ENCODE results near the gene LGR4. TPM values are rescaled to one million over a fixed set of nuclear protein-coding genes. Genes with fewer than 3 reads are reported as not detected.

LGR4 gene
- total and polyA plus RNA-seq, 9 of the 15 experiments (the other 6 are each of a cell fraction or from before 2014, with no cell fraction given) = 0.94 to 10.1 (median 5.8) TPM

- intact Hi-C loops (cut with micrococcal nuclease) (no loop called here), in situ Hi-C loops (cut with MboI) (no loop called here)
- FAIRE-seq (no peak), DNase-seq (ENCODE audit: extremely low read depth in 1 of 4, low spot score in 3 of 4) (no peak), ATAC-seq (no peak)
- H3K36me3 ChIP-seq (ENCODE audit: control insufficient read depth, insufficient read depth, low read length) = peaks cover 2% of the 10 kb centered on the region; the same call in 1 of the 3 replicates
- no peak overlapping the region for H3K4me2 ChIP-seq (ENCODE audit: insufficient read depth, low read length)
- ChIA-PET CTCF (ENCODE audit: low intra/inter-chr PET ratio) (no interaction called here), POLR2A (no interaction called here)
- H3K9me3 ChIP-seq (replicated peaks; ENCODE audit: control insufficient read depth, insufficient read depth, low read depth, low read length) = no peaks in the 10 kb centered on the region
- no TSS peak for BruUV-seq (replicated peaks)
- no peak overlapping the region for H3K4me3 ChIP-seq
- H3K27me3 ChIP-seq (ENCODE audit: control insufficient read depth in 2 of 2, insufficient read depth in 2 of 2, low read length in 2 of 2) = no peaks in the 10 kb centered on the region
- no peaks in the 10 kb centered on the region for H4K20me1 ChIP-seq (replicated peaks; ENCODE audit: control insufficient read depth, insufficient read depth, low read length)
- 89% methylated on average over 1 of the region's 1 CpG for WGBS (ENCODE audit: insufficient coverage, low coverage, missing lambda C conversion rate)
- no peak overlapping the region for H2AFZ ChIP-seq (ENCODE audit: low read depth, low read length)
- H3K9me1 ChIP-seq (ENCODE audit: control insufficient read depth, insufficient read depth, low read length) = no peaks in the 10 kb centered on the region
- peaks cover 14% of the 10 kb centered on the region; the same call in 2 of the 3 replicates for H3K79me2 ChIP-seq (ENCODE audit: control insufficient read depth, insufficient read depth, low read length)
- TF ChIP-seq HMBOX1 (IDR thresholded peaks at IDR 0.05) (0 out of 2 replicates have a peak, but pooled peaks have one; percentile 22), SMAD4 (CRISPR knock-in tag; conservative IDR thresholded peaks at IDR 0.05) (no peak), MECOM (CRISPR knock-in tag; IDR thresholded peaks at IDR 0.05) (no peak), SMARCA4 (IDR thresholded peaks at IDR 0.05) (no peak)
- 0 out of 3 replicates have a peak overlapping the region, but pooled peaks have one; percentile 20 for H3K27ac ChIP-seq (ENCODE audit: extremely low read depth, low read depth, low read length)
- H3K4me1 ChIP-seq (replicated peaks in 1 of 2; ENCODE audit: control insufficient read depth in 2 of 2, insufficient read depth in 2 of 2, low read length in 2 of 2) = peaks cover 12 to 22% of the 10 kb centered on the region in 2 experiments; a peak in 4 of 5 replicates
- H3K9ac ChIP-seq (ENCODE audit: insufficient read depth in 1 of 2, low read depth in 2 of 2, low read length in 2 of 2) = no peak overlapping the region
These were observed 114.3 kb downstream of the LGR4 start for GRCh38 chr11:27358296-27358695.

GRCh38 chr11:27357250-27357649 is 115.3 kb downstream of the LGR4 start:
- WGBS (ENCODE audit: insufficient coverage, low coverage, missing lambda C conversion rate) = 82% methylated on average over 3 of the region's 4 CpGs
- no TSS peak for BruUV-seq (replicated peaks)
- ATAC-seq = no peak
- TF ChIP-seq ZNF23 (CRISPR knock-in tag; IDR thresholded peaks at IDR 0.05) = no peak
- no peak for TF ChIP-seq ARHGAP35 (IDR thresholded peaks at IDR 0.05; ENCODE audit: partially characterized antibody)
- no peak for TF ChIP-seq CREM (IDR thresholded peaks at IDR 0.05; ENCODE audit: low read depth)
- TF ChIP-seq TSC22D4 (tag; IDR thresholded peaks at IDR 0.05) = no peak
- no peak for TF ChIP-seq SNRNP70 (optimal IDR thresholded peaks at IDR 0.05; ENCODE audit: low read depth, low read length)
- TF ChIP-seq SMAD2 (IDR thresholded peaks at IDR 0.05; ENCODE audit: low read depth, low read length) = no peak
- Histone ChIP-seq H3K36me3 (ENCODE audit: control insufficient read depth, insufficient read depth, low read length) (peaks cover 2% of the 10 kb centered on the region; the same call in 1 of the 3 replicates), H3K27me3 (ENCODE audit: control insufficient read depth in 2 of 2, insufficient read depth in 2 of 2, low read length in 2 of 2) (no peaks in the 10 kb centered on the region), H3K4me3 (no peak overlapping the region), H3K4me2 (ENCODE audit: insufficient read depth, low read length) (no peak overlapping the region), H3K4me1 (replicated peaks in 1 of 2; ENCODE audit: control insufficient read depth in 2 of 2, insufficient read depth in 2 of 2, low read length in 2 of 2) (peaks cover 4 to 22% of the 10 kb centered on the region in 2 experiments; a peak in 3 of 5 replicates), H3K27ac (ENCODE audit: extremely low read depth, low read depth, low read length) (no peak overlapping the region), H4K20me1 (replicated peaks; ENCODE audit: control insufficient read depth, insufficient read depth, low read length) (no peaks in the 10 kb centered on the region), H3K9me1 (ENCODE audit: control insufficient read depth, insufficient read depth, low read length) (no peaks in the 10 kb centered on the region), H2AFZ (ENCODE audit: low read depth, low read length) (no peak overlapping the region), H3K9ac (ENCODE audit: insufficient read depth in 1 of 2, low read depth in 2 of 2, low read length in 2 of 2) (no peak overlapping the region), H3K9me3 (replicated peaks; ENCODE audit: control insufficient read depth, insufficient read depth, low read depth, low read length) (no peaks in the 10 kb centered on the region), H3K79me2 (ENCODE audit: control insufficient read depth, insufficient read depth, low read length) (peaks cover 8% of the 10 kb centered on the region; the same call in 1 of the 3 replicates)
- ChIA-PET POLR2A (no interaction called here), CTCF (ENCODE audit: low intra/inter-chr PET ratio) (no interaction called here)
- DNase-seq (ENCODE audit: extremely low read depth in 1 of 4, low spot score in 3 of 4) = no peak
- in situ Hi-C loops (cut with MboI) = no loop called here
- no peak for FAIRE-seq
- intact Hi-C loops (cut with micrococcal nuclease) = no loop called here
